ENCODE data around the gene CAMK1D. TPM values are rescaled to one million over a fixed set of nuclear protein-coding genes. Genes with fewer than 3 reads are reported as not detected.
A peak's percentile ranks its signal among the peaks of the same experiment; 100 is the strongest.

CAMK1D gene
- total RNA-seq, 4 donors from 2014 or later: 5.6 to 23.9 (median 7.4) TPM

- Histone ChIP-seq H3K4me1 (peaks cover 0 to 10% (median 0%) of the 10 kb centered on the region in 4 donors), H3K27ac (no peak overlapping the region)
Observed at GRCh38 chr10:12635127-12635541, 285.8 kb downstream of the CAMK1D start.

DNA sequence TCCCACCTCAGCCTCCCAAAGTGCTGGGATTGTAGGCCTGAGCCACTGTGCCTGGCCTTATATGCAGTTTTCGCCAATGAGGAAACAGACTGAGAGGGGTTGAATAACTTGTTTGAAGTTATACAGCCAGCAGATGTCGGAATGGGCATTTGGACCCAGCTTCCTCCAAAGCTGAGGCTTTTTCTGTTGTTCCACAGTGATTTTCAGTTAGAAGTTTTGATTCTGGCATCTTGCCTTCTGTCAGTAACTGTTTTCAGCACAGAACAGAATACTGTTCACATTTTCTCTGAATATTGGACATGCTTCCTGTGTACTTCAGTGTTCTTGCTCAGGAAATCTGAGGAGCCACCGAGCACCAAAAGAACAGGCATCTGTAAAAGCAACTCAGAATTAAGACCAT is 287.2 kb downstream of the CAMK1D start:
- Histone ChIP-seq H3K27ac (no peak overlapping the region), H3K36me3 (no peaks in the 10 kb centered on the region), H3K4me1 (peaks cover 0 to 10% (median 0%) of the 10 kb centered on the region in 4 donors), H3K4me3 (no peak overlapping the region), H3K27me3 (no peaks in the 10 kb centered on the region), H3K9me3 (no peaks in the 10 kb centered on the region)
- DNase-seq: no peak
- TF ChIP-seq, protein P1, sequence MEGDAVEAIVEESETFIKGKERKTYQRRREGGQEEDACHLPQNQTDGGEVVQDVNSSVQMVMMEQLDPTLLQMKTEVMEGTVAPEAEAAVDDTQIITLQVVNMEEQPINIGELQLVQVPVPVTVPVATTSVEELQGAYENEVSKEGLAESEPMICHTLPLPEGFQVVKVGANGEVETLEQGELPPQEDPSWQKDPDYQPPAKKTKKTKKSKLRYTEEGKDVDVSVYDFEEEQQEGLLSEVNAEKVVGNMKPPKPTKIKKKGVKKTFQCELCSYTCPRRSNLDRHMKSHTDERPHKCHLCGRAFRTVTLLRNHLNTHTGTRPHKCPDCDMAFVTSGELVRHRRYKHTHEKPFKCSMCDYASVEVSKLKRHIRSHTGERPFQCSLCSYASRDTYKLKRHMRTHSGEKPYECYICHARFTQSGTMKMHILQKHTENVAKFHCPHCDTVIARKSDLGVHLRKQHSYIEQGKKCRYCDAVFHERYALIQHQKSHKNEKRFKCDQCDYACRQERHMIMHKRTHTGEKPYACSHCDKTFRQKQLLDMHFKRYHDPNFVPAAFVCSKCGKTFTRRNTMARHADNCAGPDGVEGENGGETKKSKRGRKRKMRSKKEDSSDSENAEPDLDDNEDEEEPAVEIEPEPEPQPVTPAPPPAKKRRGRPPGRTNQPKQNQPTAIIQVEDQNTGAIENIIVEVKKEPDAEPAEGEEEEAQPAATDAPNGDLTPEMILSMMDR (IDR thresholded peaks at IDR 0.05): no peak
- no peak for TF ChIP-seq POLR2A (IDR thresholded peaks at IDR 0.05)

More at GRCh38 chr10:12635127-12635541, 285.8 kb downstream of the CAMK1D start:
- DNase-seq: no peak
- TF ChIP-seq POLR2A (IDR thresholded peaks at IDR 0.05): no peak
- TF ChIP-seq, protein P1 (IDR thresholded peaks at IDR 0.05): no peak
- H3K27me3 ChIP-seq: no peaks in the 10 kb centered on the region
- no peak overlapping the region for H3K4me3 ChIP-seq
- H3K9me3 ChIP-seq: no peaks in the 10 kb centered on the region
- H3K36me3 ChIP-seq: no peaks in the 10 kb centered on the region

- Histone ChIP-seq H3K9me3 (no peaks in the 10 kb centered on the region), H3K4me3 (no peak overlapping the region), H3K36me3 (no peaks in the 10 kb centered on the region), H3K27ac (peak overlapping the region in 1 of 4 donors; percentile 25), H3K27me3 (no peaks in the 10 kb centered on the region), H3K4me1 (peaks cover 0 to 10% (median 0%) of the 10 kb centered on the region in 4 donors)
- TF ChIP-seq POLR2A (IDR thresholded peaks at IDR 0.05): no peak
- TF ChIP-seq, protein P1 (IDR thresholded peaks at IDR 0.05): no peak
- no peak for DNase-seq
Observed at GRCh38 chr10:12637649-12638048, 288.3 kb downstream of the CAMK1D start.

GRCh38 chr10:12638103-12638502 is 288.8 kb downstream of the CAMK1D start:
- H3K9me3 ChIP-seq: no peaks in the 10 kb centered on the region
- no peaks in the 10 kb centered on the region for H3K27me3 ChIP-seq
- DNase-seq: peak in 2 of 3 donors; percentile 72 to 82
- peaks cover 0 to 10% (median 0%) of the 10 kb centered on the region in 4 donors for H3K4me1 ChIP-seq
- peak overlapping the region in 1 of 4 donors; percentile 25 for H3K27ac ChIP-seq
- no peaks in the 10 kb centered on the region for H3K36me3 ChIP-seq
- TF ChIP-seq POLR2A (IDR thresholded peaks at IDR 0.05): no peak
- TF ChIP-seq, protein P1 (IDR thresholded peaks at IDR 0.05): no peak
- no peak overlapping the region for H3K4me3 ChIP-seq

DNA sequence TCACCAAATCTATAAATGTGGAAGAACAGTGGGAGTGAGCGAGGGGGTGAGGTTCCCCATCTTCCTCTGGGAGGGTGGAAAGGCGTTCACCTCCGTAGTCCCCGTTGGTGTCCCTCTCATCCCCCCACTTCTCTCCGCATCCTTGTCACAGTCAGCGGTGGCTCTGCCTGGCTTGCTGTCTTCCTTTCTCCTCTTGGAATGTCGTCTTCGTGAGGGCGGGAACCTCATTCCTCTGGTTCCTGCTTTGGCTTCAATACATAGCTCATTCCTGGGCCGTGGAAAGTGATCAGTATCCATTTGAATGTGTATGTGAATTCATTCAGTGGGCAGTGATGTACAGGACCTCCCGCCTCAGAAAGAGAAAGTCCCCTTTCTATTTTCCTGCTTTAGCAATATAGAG is 289.4 kb downstream of the CAMK1D start:
- Histone ChIP-seq H3K36me3 (no peaks in the 10 kb centered on the region), H3K4me3 (no peak overlapping the region), H3K27ac (no peak overlapping the region), H3K27me3 (no peaks in the 10 kb centered on the region), H3K4me1 (peaks cover 0 to 10% (median 0%) of the 10 kb centered on the region in 4 donors), H3K9me3 (no peaks in the 10 kb centered on the region)
- DNase-seq: no peak
- TF ChIP-seq, protein P1 (IDR thresholded peaks at IDR 0.05): no peak
- TF ChIP-seq POLR2A (IDR thresholded peaks at IDR 0.05): no peak
